Type B pancreatic cell (in vitro differentiated cells): ENCODE data around the gene ATR. TPM values are rescaled to one million over a fixed set of nuclear protein-coding genes. Genes with fewer than 3 reads are reported as not detected.
"Not testable (repeated sequence)": the region's sequence is repeated elsewhere in the genome, so short reads cannot be mapped to it uniquely, and the experiment has no call there.

Experiments
- DNase-seq: peaks from one replicate; pipeline ENCODE4 v3.0.0; 2021; ENCODE audit warnings: mixed read lengths; ENCODE audit not compliant: unreplicated experiment; ENCODE audit errors: extremely low spot score
- H3K27ac Mint-ChIP-seq: 2 replicates; pipeline ENCODE4 v1.8.0; 2021; ENCODE audit warnings: mild to moderate bottlenecking, mixed read lengths
- H3K27me3 Mint-ChIP-seq: 2 replicates; pipeline ENCODE4 v1.8.0; 2021; ENCODE audit warnings: mixed read lengths
- H3K36me3 Mint-ChIP-seq: 2 replicates; pipeline ENCODE4 v1.8.0; 2021; ENCODE audit warnings: mixed read lengths
- H3K4me1 Mint-ChIP-seq: one replicate; pipeline ENCODE4 v1.8.0; 2021; ENCODE audit warnings: mixed read lengths; ENCODE audit not compliant: unreplicated experiment
- H3K4me3 Mint-ChIP-seq: 2 replicates; pipeline ENCODE4 v1.8.0; 2021; ENCODE audit warnings: mild to moderate bottlenecking, mixed read lengths
- H3K9me3 Mint-ChIP-seq: 2 replicates; pipeline ENCODE4 v1.8.0; 2021; ENCODE audit warnings: mixed read lengths
- CTCF ChIP-seq: fragments of 200-600 bp; sonication (generic); conservative IDR thresholded peaks from 2 replicates; pipeline ENCODE4 v1.5.0; 2021; ENCODE audit warnings: antibody characterized with exemption, mild to moderate bottlenecking
- total RNA-seq: library from RNA; stranded (reverse); gene quantifications from 2 replicates; pipeline ENCODE4 v1.2.1, GENCODE V29; 2021; ENCODE audit warnings: low replicate concordance

The ATR gene
- total RNA-seq, 1 donor from 2014 or later, result 30.0 TPM

- H3K4me3 Mint-ChIP-seq, result no peak overlapping the region
- peaks cover 22% of the 10 kb centered on the region for H3K4me1 Mint-ChIP-seq
- no peaks in the 10 kb centered on the region for H3K9me3 Mint-ChIP-seq
These were observed 134.2 kb downstream of the ATR start for GRCh38 chr3:142444343-142444742.

GRCh38 chr3:142443060-142443459, 135.5 kb downstream of the ATR start:
- DNase-seq, H3K27ac Mint-ChIP-seq, H3K27me3 Mint-ChIP-seq, H3K4me3 Mint-ChIP-seq, H3K9me3 Mint-ChIP-seq: not testable (repeated sequence)
- peaks cover 16% of the 10 kb centered on the region for H3K36me3 Mint-ChIP-seq
- H3K4me1 Mint-ChIP-seq, result peaks cover 28% of the 10 kb centered on the region

More at GRCh38 chr3:142444343-142444742, 134.2 kb downstream of the ATR start:
- no peaks in the 10 kb centered on the region for H3K27me3 Mint-ChIP-seq
- TF ChIP-seq CTCF, result no peak
- H3K36me3 Mint-ChIP-seq, result peaks cover 16% of the 10 kb centered on the region
- H3K27ac Mint-ChIP-seq, result no peak overlapping the region
- DNase-seq, result no peak

- not testable (repeated sequence) for H3K4me1 Mint-ChIP-seq, H3K9me3 Mint-ChIP-seq, DNase-seq
These were observed 138.9 kb downstream of the ATR start for GRCh38 chr3:142439499-142440220.

GRCh38 chr3:142438096-142438495, 140.4 kb downstream of the ATR start:
- H3K9me3 Mint-ChIP-seq, H3K27me3 Mint-ChIP-seq, DNase-seq, H3K4me1 Mint-ChIP-seq, H3K4me3 Mint-ChIP-seq, H3K27ac Mint-ChIP-seq: not testable (repeated sequence)
- peaks cover 18% of the 10 kb centered on the region for H3K36me3 Mint-ChIP-seq

More at GRCh38 chr3:142439499-142440220, 138.9 kb downstream of the ATR start:
- Mint-ChIP-seq H3K27ac (peak overlapping the region; percentile 91), H3K36me3 (peaks cover 22% of the 10 kb centered on the region), H3K4me3 (peak overlapping the region; percentile 71)
- H3K27me3 Mint-ChIP-seq, result not testable (repeated sequence)

- no peak overlapping the region for H3K4me3 Mint-ChIP-seq
- no peak for TF ChIP-seq CTCF
- peaks cover 6% of the 10 kb centered on the region for H3K4me1 Mint-ChIP-seq
- no peak overlapping the region for H3K27ac Mint-ChIP-seq
- no peak for DNase-seq
- H3K36me3 Mint-ChIP-seq, result peaks cover 21% of the 10 kb centered on the region
- no peaks in the 10 kb centered on the region for H3K9me3 Mint-ChIP-seq
- no peaks in the 10 kb centered on the region for H3K27me3 Mint-ChIP-seq
These were observed 141.5 kb downstream of the ATR start for GRCh38 chr3:142436951-142437585.

GRCh38 chr3:142434503-142434902, 144.0 kb downstream of the ATR start:
- H3K27me3 Mint-ChIP-seq, result no peaks in the 10 kb centered on the region
- no peak overlapping the region for H3K27ac Mint-ChIP-seq
- TF ChIP-seq CTCF, result no peak
- no peaks in the 10 kb centered on the region for H3K9me3 Mint-ChIP-seq
- H3K4me3 Mint-ChIP-seq, result no peak overlapping the region
- DNase-seq, result no peak
- H3K36me3 Mint-ChIP-seq, result peaks cover 30% of the 10 kb centered on the region
- H3K4me1 Mint-ChIP-seq, result peaks cover 6% of the 10 kb centered on the region

- no peak overlapping the region for H3K4me3 Mint-ChIP-seq
- DNase-seq, result no peak
- no peak overlapping the region for H3K27ac Mint-ChIP-seq
- no peaks in the 10 kb centered on the region for H3K9me3 Mint-ChIP-seq
- no peaks in the 10 kb centered on the region for H3K27me3 Mint-ChIP-seq
- no peaks in the 10 kb centered on the region for H3K4me1 Mint-ChIP-seq
- TF ChIP-seq CTCF, result no peak
- H3K36me3 Mint-ChIP-seq, result peaks cover 39% of the 10 kb centered on the region
These were observed 145.4 kb downstream of the ATR start for GRCh38 chr3:142433110-142433509.
